Choroid plexus epithelial cell (primary cell): Measurements from ENCODE around the gene PLK3.

Source experiments
- DNase-seq: peaks from one replicate; pipeline ENCODE4 v3.0.0-alpha.2; 2010; ENCODE audit warnings: low read depth
- H3K4me3 ChIP-seq: 2 replicates; pipeline ENCODE4 v1.5.1; 2011; ENCODE audit warnings: low read depth, mild to moderate bottlenecking, control low read depth, low read length, moderate library complexity
- CTCF ChIP-seq: conservative IDR thresholded peaks from 2 replicates; pipeline ENCODE4 v1.5.1; 2011; ENCODE audit warnings: low read depth, mild to moderate bottlenecking, control low read depth, inconsistent platforms, low read length, moderate library complexity

Gene PLK3

GRCh38 chr1:44827197-44828002 lies 27.2 kb downstream of the PLK3 start:
- no peak overlapping the region for H3K4me3 ChIP-seq
- TF ChIP-seq CTCF, result no peak
- no peak for DNase-seq

GRCh38 chr1:44828003-44828651 lies 27.9 kb downstream of the PLK3 start:
- no peak overlapping the region for H3K4me3 ChIP-seq
- no peak for TF ChIP-seq CTCF
- no peak for DNase-seq

- DNase-seq, result no peak
- TF ChIP-seq CTCF, result no peak
- no peak overlapping the region for H3K4me3 ChIP-seq
Measured at GRCh38 chr1:44828841-44829440, 28.8 kb downstream of the PLK3 start.

GRCh38 chr1:44829506-44830384 lies 29.6 kb downstream of the PLK3 start:
- DNase-seq, result no peak
- H3K4me3 ChIP-seq, result no peak overlapping the region
- no peak for TF ChIP-seq CTCF

- no peak overlapping the region for H3K4me3 ChIP-seq
- no peak for TF ChIP-seq CTCF
- no peak for DNase-seq
Measured at GRCh38 chr1:44830900-44831304, 30.7 kb downstream of the PLK3 start.

GRCh38 chr1:44831516-44831915 lies 31.3 kb downstream of the PLK3 start:
- no peak for TF ChIP-seq CTCF
- DNase-seq, result no peak

More at GRCh38 chr1:44831516-44831915, 31.3 kb downstream of the PLK3 start:
- no peak overlapping the region for H3K4me3 ChIP-seq
